Measurements from ENCODE around the gene CRACR2B.

Gene CRACR2B

DNA sequence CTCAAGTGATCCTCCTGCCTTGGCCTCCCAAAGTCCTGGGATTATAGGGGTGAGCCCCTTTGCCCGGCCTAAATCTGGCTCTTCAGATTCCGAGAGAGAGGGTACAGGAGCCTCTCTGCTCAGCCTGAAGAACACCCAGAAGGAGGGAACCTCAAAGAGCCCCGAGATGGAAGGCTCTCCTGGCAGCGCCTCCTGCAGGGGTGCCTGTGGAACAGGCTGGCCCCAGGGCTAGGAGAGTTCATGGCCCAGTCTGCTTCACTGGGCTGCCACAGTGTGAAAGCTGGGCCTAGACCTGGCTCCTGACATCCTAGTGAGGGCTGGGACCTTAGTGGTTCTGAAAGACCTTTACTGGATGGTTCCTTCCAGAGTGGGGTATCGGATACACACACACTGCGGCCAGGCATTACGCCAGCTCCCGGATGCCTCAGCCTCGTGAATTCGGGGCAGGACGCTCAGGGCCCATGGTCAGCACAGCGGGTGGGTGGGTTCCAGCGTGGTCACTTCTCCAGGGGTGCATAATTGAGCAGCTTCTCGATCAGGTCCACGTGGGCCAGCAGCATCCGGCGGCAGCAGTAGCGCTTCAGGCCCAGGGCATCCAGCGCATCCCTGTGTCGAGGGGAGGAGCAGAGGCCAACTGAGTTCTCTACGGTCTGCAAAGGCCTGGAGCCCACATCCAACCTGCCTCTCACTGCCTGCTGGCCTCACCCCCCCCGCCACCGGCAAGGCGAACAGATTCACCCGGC is 12.3 kb downstream of the CRACR2B start:
- no peak for DNase-seq (ENCODE audit: low spot score)

DNA sequence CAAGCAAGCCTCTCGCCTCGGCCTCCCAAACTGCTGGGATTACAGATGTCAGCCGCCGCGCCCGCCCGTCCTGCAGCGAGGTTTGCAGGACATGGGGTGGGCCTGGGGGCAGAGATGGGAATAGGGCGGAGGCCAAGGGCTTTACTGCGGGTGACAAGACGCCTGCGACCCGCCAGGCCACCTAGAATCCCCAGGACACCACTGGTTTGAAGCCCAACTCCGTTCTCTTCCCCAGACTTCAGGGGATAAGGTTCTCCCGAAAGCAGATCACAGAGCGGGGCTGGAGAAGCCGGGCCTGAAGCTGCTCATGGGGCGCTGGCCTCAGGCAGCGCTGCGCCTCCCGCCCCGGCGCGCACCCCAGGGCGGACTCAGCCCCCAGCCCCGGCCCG is 14.3 kb downstream of the CRACR2B start:
- no peak for DNase-seq (ENCODE audit: low spot score)

DNA sequence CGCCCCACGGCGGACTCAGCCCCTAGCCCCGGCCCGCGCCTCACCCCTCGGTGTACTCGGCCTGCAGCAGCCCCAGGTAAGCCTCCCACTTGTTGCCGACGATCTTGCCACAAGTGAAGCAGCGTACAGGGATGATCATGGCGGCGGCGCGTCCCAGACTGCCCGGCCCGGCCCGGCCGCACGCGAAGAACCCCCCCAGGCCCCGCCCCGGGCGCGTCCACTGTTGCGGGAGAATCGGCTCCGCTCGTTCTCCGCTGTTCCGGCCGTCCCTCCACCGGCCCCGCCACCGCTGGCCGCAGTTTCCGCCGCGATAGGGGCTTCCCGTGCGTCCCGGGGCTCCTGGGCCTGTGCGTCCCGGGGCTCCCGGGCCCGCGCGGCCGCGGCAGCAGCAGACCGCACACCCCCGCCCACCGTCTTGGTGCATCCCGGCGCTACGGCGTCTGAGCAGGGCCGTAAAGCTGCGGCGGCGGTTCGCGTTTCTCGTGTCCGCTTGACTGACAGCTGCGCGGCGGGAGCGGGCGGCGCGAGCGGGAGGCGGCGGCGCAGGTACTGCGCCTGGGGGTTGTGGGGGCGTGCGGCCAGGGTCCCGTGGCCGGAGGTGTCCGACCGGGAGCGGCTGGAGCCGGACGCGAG is 14.8 kb downstream of the CRACR2B start, which contains the start of the genes POLR2L and TSPAN4:
TSS of gene POLR2L (minus strand) at position 160 of the 633 bp plus-strand sequence. CDS start at position 139, 21 bp downstream.
TSS of gene TSPAN4 (plus strand) at position 483 of the 633 bp plus-strand sequence. CDS start 7,453 bp downstream, outside the sequence.
- peak; percentile 86 for DNase-seq (ENCODE audit: low spot score)

GRCh38 chr11:843086-843734 is 15.5 kb downstream of the CRACR2B start:
- DNase-seq (ENCODE audit: low spot score): no peak

DNA sequence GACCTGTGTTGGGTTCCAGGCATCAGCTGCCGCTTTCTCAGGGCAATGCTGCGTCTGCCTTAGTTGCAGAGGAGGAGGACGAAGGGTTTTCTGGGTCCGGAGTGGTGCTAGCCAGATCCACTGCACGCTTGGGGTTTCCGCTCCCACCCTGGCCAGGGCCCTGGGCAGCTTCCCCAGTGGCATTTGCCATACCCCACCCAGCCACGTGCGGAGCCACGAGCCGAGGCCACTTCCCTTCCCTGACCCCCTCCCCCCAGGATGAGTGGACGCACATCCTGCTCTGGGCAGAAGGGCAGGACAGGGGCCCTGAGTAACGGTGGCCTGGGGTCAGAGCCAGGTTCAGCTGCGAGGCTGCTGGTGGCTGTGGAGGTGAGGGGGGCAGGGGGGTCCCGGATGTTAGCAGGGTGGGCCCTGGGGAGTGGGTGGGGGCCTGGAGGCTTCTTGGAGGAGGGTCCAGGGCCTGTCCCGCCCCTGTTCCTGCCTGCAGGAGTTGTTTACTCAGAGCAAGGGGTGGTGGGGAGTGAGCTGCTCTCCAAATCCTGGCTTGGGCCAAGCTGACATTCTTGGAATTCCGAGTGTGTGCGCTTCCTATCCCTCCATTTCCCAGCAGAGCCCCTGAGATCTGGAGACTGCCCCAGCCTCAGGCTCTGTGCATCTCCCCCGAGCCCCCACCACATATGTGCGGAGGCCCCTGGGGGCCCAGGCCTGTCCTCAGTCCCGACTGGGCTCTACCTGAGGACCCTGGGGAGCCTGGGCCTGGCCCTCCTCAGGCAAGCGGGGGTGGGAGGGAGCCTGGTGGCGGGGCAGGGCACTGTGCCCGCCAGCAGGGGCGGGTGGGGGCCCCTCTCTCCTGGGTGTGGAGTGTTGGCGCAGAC is 16.3 kb downstream of the CRACR2B start:
- DNase-seq (ENCODE audit: low spot score): peak; percentile 78

DNA sequence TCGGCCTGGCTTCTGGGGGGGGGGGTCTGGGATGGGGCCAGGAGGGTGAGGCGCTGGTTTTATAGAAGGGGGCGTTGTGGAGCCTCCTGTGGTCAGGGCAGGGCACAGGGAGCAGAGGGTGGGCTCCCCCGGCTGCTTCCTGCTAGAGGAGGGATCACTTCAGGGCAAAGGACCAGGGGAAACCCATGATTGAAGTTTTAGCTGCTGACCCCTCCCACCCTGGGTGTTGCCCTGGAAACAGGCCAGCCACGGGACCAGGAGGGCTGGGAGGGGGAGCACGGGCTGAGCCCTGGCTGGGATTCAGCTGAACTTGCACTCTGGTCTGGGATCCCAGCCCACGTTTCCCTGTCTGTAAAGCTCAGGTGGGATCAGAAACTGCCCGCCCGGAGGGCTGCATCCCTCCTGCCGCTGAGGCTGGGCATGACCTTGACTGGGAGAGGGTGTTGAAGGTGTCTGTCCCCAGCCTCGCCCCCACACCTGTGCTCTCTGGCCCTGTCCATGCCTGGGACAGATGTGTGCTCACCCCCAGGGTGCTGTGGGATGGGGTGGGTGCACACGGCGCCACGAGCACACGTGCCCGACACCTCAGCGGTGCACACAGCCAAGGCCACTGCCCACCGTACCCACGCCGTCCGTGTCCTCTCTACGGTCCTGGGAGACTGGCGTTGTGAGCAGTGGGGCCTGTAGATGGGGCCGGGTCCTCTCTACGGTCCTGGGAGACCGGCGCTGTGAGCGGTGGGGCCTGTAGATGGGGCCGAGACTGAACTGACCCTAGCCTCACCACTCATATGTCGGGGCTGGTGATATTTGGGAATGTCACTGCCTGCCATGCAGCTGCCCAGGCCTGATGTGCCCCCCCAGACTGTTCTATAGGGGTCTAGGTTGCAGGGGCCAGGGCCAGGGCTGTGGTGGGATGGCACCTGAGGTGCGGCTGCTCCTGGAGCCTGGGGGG is 17.2 kb downstream of the CRACR2B start:
- DNase-seq (ENCODE audit: low spot score): peak; percentile 82

DNA sequence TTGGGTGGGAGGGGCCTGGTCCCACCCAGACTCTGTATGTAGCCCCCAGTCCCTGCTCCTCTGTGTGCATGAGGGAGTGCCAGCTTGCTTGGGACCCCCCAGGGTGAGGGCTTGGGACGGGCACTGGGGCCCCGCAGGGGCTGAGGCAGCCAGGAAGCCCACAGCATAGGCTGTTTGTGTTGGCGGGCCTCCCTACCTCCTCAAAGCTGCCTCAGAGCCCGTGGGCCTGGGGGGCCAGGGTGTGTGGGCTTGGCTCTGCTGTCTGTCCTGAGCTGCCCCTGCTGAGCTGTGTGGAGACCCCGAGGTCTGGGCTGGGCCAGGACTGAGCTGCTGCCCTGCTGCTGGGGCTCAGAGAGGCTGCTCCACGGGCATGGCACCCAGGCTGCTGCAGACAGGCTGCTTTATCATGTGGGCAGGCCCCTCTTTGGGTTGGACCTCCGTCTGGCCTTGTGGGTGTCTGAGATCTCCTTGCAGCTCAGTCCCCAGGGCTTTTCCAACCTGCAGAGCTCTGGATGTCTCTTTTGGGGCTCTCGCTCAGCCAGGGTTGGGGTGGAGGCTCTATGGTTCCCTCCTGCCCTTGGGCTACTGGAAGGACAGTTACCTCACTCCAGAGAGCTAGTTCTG is 18.3 kb downstream of the CRACR2B start:
- no peak for DNase-seq (ENCODE audit: low spot score)

GRCh38 chr11:846496-847098 is 18.9 kb downstream of the CRACR2B start:
- no peak for DNase-seq (ENCODE audit: low spot score)

- no peak for DNase-seq (ENCODE audit: low spot score)
These were observed 20.2 kb downstream of the CRACR2B start for GRCh38 chr11:847876-848275.

GRCh38 chr11:848380-848931 is 20.7 kb downstream of the CRACR2B start:
- no peak for DNase-seq (ENCODE audit: low spot score)

DNA sequence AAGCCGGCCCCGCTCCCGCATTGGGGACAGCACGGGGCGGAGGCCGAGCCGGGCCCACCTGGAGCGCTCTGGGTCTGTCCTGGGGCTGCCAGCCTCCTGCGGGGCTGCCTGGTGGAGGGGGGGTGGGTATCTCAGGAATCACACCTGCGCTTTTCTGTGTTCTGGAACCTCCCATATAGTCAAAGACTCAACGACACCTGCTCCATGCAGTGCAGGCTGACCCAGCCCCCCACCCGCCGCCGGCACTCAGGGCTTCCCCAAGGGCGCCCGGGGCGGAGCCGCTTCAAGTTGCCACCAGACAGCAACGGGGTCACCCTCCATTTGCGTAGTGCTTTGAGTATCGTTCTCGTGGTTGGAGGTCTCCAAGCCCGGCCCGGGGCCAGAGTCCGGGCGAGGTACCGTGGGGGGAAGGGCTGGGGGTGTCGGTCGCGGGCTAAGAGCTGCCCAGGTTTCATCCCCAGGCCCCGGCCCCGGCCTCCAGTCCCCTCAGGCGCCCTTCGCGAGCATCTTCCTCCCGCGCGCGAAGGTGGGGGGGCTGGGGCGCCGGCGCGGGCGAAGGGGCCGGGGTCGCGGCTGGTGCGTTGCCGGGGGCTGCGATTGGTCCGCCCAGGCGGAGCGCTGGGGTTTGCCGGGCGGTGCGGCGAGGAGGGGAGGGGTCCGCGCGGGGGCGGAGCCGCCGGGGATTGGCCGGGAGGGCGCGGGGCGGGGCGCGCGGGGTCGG is 21.5 kb downstream of the CRACR2B start:
- DNase-seq (ENCODE audit: low spot score): no peak

- no peak for DNase-seq (ENCODE audit: low spot score)
These were observed 22.4 kb downstream of the CRACR2B start for GRCh38 chr11:849951-850774.

GRCh38 chr11:850775-851763 is 23.4 kb downstream of the CRACR2B start:
- DNase-seq (ENCODE audit: low spot score): no peak

DNA sequence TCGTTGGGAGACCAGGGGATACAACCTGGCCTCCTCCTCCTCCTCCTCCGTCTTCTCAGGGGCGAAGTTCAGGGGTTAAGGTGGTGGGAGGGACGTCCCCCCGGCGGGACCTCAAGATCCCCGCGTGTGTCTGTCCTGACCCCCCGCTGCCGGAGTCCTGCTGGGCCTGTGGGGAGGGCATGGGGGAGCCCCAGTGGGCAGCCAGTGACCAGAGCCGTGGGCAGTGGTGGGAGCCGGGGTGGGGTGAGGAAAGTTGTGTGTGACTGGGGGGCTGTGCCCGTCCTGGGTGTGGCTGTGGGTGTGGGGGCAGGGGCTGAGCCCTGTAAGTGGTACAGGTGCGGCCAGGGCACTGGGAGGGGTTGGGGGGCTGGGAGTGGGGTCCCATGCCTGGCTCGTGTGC is 25.0 kb downstream of the CRACR2B start:
- DNase-seq (ENCODE audit: low spot score): no peak

DNA sequence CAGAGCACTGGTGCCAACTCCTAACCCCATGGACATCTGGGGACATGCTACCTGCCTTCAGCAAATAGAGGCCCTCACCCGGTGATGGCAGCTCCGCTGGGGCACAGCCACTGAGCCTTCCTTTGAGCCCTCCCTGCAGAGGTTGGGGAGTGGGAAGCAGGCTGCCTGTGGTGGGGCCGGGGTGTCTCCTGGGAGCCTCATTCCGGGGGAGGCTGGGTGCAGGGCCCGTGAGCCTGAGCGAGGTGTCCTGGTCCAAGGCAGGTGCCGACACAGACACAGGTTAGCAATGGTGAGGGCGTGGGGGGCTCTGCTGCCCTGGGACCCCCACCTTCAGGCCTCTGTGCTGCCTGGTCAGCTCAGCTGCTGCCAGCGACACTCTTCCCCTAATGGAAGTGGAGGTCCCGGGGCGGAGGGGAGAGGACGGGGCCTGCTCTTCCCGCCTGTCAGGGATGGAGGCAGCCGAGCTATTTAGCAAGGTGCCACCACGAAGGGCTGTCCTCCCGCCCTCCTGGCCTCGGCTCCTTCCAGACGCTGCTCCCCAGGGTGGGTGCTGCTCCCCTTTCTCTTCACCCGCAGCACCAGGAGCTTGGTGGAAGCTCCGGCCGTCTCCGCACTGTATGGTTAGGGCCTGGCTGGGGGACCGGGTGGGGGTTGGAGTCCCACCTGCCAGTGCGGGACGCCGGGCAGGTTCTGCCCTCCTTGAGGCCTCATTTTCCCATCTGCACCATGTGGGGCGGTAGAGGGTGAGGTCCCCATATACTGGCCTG is 26.1 kb downstream of the CRACR2B start:
- DNase-seq (ENCODE audit: low spot score): no peak
